Esophagus squamous epithelium (tissue), 4 donors: ENCODE data around the gene RNASE1.

Experiments used
- POLR2A ChIP-seq, 4 donors: fragments of 450-650 bp; IDR thresholded peaks; one replicate each; pipeline ENCODE4 v1.6.1; 2017; ENCODE audit warnings: antibody characterized with exemption in 4 of 4, mild to moderate bottlenecking in 4 of 4, moderate library complexity in 3 of 4
- TF ChIP-seq, protein P1 (sequence below), 6 experiments: fragments of 450-650 bp in 4 of 6; fragments of 200-600 bp in 2 of 6; sonication (generic) in 2 of 6; IDR thresholded peaks; one replicate each; pipeline ENCODE4 v1.5.1; 2016 to 2019; ENCODE audit warnings: antibody characterized with exemption in 6 of 6, mild to moderate bottlenecking in 4 of 6, moderate library complexity in 4 of 6

DNA sequence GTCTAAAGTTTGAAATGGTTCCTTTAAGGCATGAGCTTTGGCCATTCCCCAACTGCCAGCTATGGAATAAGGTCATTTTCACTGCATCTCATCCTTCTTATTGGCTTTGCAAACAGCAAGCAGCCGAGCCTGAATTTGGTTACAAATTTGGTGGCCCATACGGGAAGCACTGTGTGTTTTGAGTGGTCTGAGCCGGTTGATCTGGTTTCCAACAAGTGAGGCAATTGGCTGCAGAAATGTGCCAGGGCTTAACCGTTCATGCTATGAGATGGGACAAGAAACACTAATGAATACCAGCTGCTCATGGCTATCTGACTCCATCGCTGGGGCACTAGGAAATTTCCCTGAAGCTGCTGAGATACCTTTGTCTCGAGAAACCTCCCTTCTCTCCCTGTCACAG, 47.6 kb downstream of the RNASE1 start:
- TF ChIP-seq, protein P1, sequence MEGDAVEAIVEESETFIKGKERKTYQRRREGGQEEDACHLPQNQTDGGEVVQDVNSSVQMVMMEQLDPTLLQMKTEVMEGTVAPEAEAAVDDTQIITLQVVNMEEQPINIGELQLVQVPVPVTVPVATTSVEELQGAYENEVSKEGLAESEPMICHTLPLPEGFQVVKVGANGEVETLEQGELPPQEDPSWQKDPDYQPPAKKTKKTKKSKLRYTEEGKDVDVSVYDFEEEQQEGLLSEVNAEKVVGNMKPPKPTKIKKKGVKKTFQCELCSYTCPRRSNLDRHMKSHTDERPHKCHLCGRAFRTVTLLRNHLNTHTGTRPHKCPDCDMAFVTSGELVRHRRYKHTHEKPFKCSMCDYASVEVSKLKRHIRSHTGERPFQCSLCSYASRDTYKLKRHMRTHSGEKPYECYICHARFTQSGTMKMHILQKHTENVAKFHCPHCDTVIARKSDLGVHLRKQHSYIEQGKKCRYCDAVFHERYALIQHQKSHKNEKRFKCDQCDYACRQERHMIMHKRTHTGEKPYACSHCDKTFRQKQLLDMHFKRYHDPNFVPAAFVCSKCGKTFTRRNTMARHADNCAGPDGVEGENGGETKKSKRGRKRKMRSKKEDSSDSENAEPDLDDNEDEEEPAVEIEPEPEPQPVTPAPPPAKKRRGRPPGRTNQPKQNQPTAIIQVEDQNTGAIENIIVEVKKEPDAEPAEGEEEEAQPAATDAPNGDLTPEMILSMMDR (IDR thresholded peaks at IDR 0.05), result no peak
- TF ChIP-seq POLR2A (IDR thresholded peaks at IDR 0.05), result no peak
